HepG2 (cell line): ENCODE measurements around the gene DAZAP1. TPM values are rescaled to one million over a fixed set of nuclear protein-coding genes. Genes with fewer than 3 reads are reported as not detected.

Experiments used
- CENPT ChIP-seq: sonication (generic); formaldehyde crosslinking; IDR thresholded peaks from 2 replicates; pipeline ENCODE4 v1.8.0; 2022; ENCODE audit warnings: low read depth, mild to moderate bottlenecking, moderate library complexity, missing genetic modification reagents
- E2F5 ChIP-seq: sonication (generic); formaldehyde crosslinking; conservative IDR thresholded peaks from 2 replicates; pipeline ENCODE4 v1.4.0; 2020; ENCODE audit warnings: missing genetic modification reagents
- FIP1L1 ChIP-seq: fragments of 200-400 bp; formaldehyde crosslinking; IDR thresholded peaks from 2 replicates; pipeline ENCODE4 v1.6.1; 2018; ENCODE audit warnings: low read depth, mild to moderate bottlenecking, low read length, moderate library complexity, borderline replicate concordance; ENCODE audit not compliant: insufficient read depth
- GLMP ChIP-seq: sonication (generic); formaldehyde crosslinking; IDR thresholded peaks from 2 replicates; pipeline ENCODE4 v1.9.0; 2021; ENCODE audit warnings: missing genetic modification reagents, mild to moderate bottlenecking, borderline replicate concordance
- GTF2F1 ChIP-seq: fragments of 150-350 bp; IDR thresholded peaks from 2 replicates; pipeline ENCODE4 v1.6.1; 2014; ENCODE audit warnings: low read length
- HNRNPK ChIP-seq: fragments of 200-400 bp; formaldehyde crosslinking; IDR thresholded peaks from 2 replicates; pipeline ENCODE4 v1.6.1; 2018; ENCODE audit warnings: low read length, low read depth, moderate library complexity, mild to moderate bottlenecking; ENCODE audit not compliant: poor library complexity, severe bottlenecking
- KAT2B ChIP-seq: fragments of 150-350 bp; IDR thresholded peaks from 2 replicates; pipeline ENCODE4 v1.6.1; 2014; ENCODE audit warnings: low read depth, low read length, borderline replicate concordance
- KDM1A ChIP-seq: IDR thresholded peaks from 2 replicates; pipeline ENCODE4 v1.6.1; 2016; ENCODE audit warnings: missing compliant biosample characterization
- KLF15 ChIP-seq: sonication (generic); formaldehyde crosslinking; IDR thresholded peaks from 2 replicates; pipeline ENCODE4 v1.8.1; 2023; ENCODE audit warnings: borderline replicate concordance, mild to moderate bottlenecking, inconsistent platforms, missing genetic modification reagents, mixed read lengths
- MTA3 ChIP-seq: sonication (generic); formaldehyde crosslinking; IDR thresholded peaks from 2 replicates; pipeline ENCODE4 v1.4.0; 2020; ENCODE audit warnings: missing genetic modification reagents
- NBN ChIP-seq: fragments of 450-650 bp; conservative IDR thresholded peaks from 2 replicates; pipeline ENCODE4 v1.6.1; 2017
- PHF20 ChIP-seq: sonication (generic); formaldehyde crosslinking; IDR thresholded peaks from 2 replicates; pipeline ENCODE4 v1.5.0; 2020; ENCODE audit warnings: mild to moderate bottlenecking, missing genetic modification reagents
- POGZ ChIP-seq: sonication (generic); formaldehyde crosslinking; IDR thresholded peaks from 2 replicates; pipeline ENCODE4 v1.4.0; 2020; ENCODE audit warnings: mild to moderate bottlenecking, missing genetic modification reagents
- SATB2 ChIP-seq: sonication (generic); formaldehyde crosslinking; IDR thresholded peaks from 2 replicates; pipeline ENCODE4 v1.5.0; 2020; ENCODE audit warnings: missing genetic modification reagents
- SKI ChIP-seq: fragments of 450-650 bp; IDR thresholded peaks from one replicate; pipeline ENCODE4 v1.6.1; 2018; ENCODE audit warnings: mild to moderate bottlenecking; ENCODE audit not compliant: partially characterized antibody
- ZNF160 ChIP-seq: sonication (generic); formaldehyde crosslinking; IDR thresholded peaks from 2 replicates; pipeline ENCODE4 v1.8.0; 2022; ENCODE audit warnings: mild to moderate bottlenecking, inconsistent platforms, missing genetic modification reagents
- ZNF383 ChIP-seq: sonication (generic); formaldehyde crosslinking; IDR thresholded peaks from 2 replicates; pipeline ENCODE4 v1.4.0; 2020; ENCODE audit warnings: missing genetic modification reagents, mild to moderate bottlenecking, borderline replicate concordance
- ZNF775 ChIP-seq: sonication (generic); formaldehyde crosslinking; IDR thresholded peaks from 2 replicates; pipeline ENCODE4 v1.4.0; 2020; ENCODE audit warnings: missing genetic modification reagents, mild to moderate bottlenecking, moderate library complexity, borderline replicate concordance
- ZNF841 ChIP-seq: sonication (generic); formaldehyde crosslinking; IDR thresholded peaks from 2 replicates; pipeline ENCODE4 v1.8.1; 2023; ENCODE audit warnings: missing genetic modification reagents, borderline replicate concordance
- polyA plus RNA-seq, 8 experiments: library from polyadenylated mRNA; depleted of rRNA in 3 of 8; stranded (reverse) in 7 of 8; unstranded in 1 of 8; fragments of >200 nt; fragmentation: Illumina TruSeq in 4 of 8; extraction: Trizol in 4 of 8; gene quantifications; 2 replicates each; pipeline versions ENCODE4 v1.2.1 to v1.2.3, GENCODE V29; 2011 to 2016; ENCODE audit warnings: low read depth in 4 of 8, missing spikeins in 1 of 8, mixed read lengths in 1 of 8; ENCODE audit not compliant: insufficient read depth in 1 of 8
- total RNA-seq, 5 experiments: library from RNA; depleted of rRNA; stranded (reverse); fragments of >200 nt; fragmentation: Illumina TruSeq; extraction: Trizol; gene quantifications; 2 replicates each; pipeline ENCODE4 v1.2.3, GENCODE V29; 2016; ENCODE audit warnings: low read depth in 1 of 5
- TF ChIP-seq, protein P1 (sequence below): sonication (generic); formaldehyde crosslinking; IDR thresholded peaks from 2 replicates; pipeline ENCODE4 v1.4.0; 2020; ENCODE audit warnings: missing genetic modification reagents
- TF ChIP-seq, protein P2 (sequence below): IDR thresholded peaks from 2 replicates; pipeline ENCODE4 v1.6.1; 2016; ENCODE audit warnings: missing genetic modification reagents, missing compliant biosample characterization
- TF ChIP-seq, protein P3 (sequence below): IDR thresholded peaks from 2 replicates; pipeline ENCODE4 v1.6.1; 2016; ENCODE audit warnings: mild to moderate bottlenecking
- TF ChIP-seq, protein P4 (sequence below): sonication (generic); formaldehyde crosslinking; IDR thresholded peaks from 2 replicates; pipeline ENCODE4 v1.5.0; 2020; ENCODE audit warnings: mild to moderate bottlenecking, low read depth, missing genetic modification reagents, borderline replicate concordance

The DAZAP1 gene
- total and polyA plus RNA-seq, 2 of the 13 experiments (the other 11 are each of a cell fraction or from before 2014, with no cell fraction given): 63.3 to 79.2 TPM

GRCh38 chr19:1383312-1384084, 23.9 kb upstream of the DAZAP1 start, which contains the start of gene NDUFS7 (continued):
- peak; percentile 97 for TF ChIP-seq ZNF160
- TF ChIP-seq MTA3 (CRISPR knock-in tag): 0 out of 2 replicates have a peak, but pooled peaks have one; percentile 46
- TF ChIP-seq POGZ (CRISPR knock-in tag): peak; percentile 95
- TF ChIP-seq, protein P1, sequence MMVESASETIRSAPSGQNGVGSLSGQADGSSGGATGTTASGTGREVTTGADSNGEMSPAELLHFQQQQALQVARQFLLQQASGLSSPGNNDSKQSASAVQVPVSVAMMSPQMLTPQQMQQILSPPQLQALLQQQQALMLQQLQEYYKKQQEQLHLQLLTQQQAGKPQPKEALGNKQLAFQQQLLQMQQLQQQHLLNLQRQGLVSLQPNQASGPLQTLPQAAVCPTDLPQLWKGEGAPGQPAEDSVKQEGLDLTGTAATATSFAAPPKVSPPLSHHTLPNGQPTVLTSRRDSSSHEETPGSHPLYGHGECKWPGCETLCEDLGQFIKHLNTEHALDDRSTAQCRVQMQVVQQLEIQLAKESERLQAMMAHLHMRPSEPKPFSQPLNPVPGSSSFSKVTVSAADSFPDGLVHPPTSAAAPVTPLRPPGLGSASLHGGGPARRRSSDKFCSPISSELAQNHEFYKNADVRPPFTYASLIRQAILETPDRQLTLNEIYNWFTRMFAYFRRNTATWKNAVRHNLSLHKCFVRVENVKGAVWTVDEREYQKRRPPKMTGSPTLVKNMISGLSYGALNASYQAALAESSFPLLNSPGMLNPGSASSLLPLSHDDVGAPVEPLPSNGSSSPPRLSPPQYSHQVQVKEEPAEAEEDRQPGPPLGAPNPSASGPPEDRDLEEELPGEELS (CRISPR knock-in tag): peak; percentile 36; the same call in 1 of the 2 replicates
- peak; percentile 94 for TF ChIP-seq PHF20
- TF ChIP-seq, protein P2, sequence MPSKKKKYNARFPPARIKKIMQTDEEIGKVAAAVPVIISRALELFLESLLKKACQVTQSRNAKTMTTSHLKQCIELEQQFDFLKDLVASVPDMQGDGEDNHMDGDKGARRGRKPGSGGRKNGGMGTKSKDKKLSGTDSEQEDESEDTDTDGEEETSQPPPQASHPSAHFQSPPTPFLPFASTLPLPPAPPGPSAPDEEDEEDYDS: peak; percentile 85
- TF ChIP-seq SKI: peak; percentile 91
- peak; percentile 94; the same call in 1 of the 2 replicates for TF ChIP-seq ZNF775
- TF ChIP-seq CENPT (CRISPR knock-in tag): no peak; the same call in none of the 2 replicates
- peak; percentile 90 for TF ChIP-seq GTF2F1
- TF ChIP-seq ZNF383 (CRISPR knock-in tag): peak; percentile 88; the same call in 1 of the 2 replicates
- peak; percentile 23; the same call in 1 of the 2 replicates for TF ChIP-seq KLF15 (CRISPR knock-in tag)
- peak; percentile 92; the same call in 1 of the 2 replicates for TF ChIP-seq GLMP (CRISPR knock-in tag)
- TF ChIP-seq NBN: no peak
- TF ChIP-seq, protein P3, sequence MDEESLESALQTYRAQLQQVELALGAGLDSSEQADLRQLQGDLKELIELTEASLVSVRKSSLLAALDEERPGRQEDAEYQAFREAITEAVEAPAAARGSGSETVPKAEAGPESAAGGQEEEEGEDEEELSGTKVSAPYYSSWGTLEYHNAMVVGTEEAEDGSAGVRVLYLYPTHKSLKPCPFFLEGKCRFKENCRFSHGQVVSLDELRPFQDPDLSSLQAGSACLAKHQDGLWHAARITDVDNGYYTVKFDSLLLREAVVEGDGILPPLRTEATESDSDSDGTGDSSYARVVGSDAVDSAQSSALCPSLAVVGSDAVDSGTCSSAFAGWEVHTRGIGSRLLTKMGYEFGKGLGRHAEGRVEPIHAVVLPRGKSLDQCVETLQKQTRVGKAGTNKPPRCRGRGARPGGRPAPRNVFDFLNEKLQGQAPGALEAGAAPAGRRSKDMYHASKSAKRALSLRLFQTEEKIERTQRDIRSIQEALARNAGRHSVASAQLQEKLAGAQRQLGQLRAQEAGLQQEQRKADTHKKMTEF: peak; percentile 99
- no peak for TF ChIP-seq KAT2B
- peak; percentile 94; the same call in 1 of the 2 replicates for TF ChIP-seq FIP1L1
- TF ChIP-seq KDM1A (CRISPR knock-in tag): no peak; the same call in 1 of the 2 replicates
- TF ChIP-seq HNRNPK: peak; percentile 75
- 0 out of 2 replicates have a peak, but pooled peaks have one; percentile 86 for TF ChIP-seq SATB2 (CRISPR knock-in tag)
- TF ChIP-seq E2F5: peak; percentile 52; the same call in 1 of the 2 replicates
- TF ChIP-seq ZNF841 (CRISPR knock-in tag): peak; percentile 91
- TF ChIP-seq, protein P4, sequence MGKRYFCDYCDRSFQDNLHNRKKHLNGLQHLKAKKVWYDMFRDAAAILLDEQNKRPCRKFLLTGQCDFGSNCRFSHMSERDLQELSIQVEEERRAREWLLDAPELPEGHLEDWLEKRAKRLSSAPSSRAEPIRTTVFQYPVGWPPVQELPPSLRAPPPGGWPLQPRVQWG (CRISPR knock-in tag): 0 out of 2 replicates have a peak, but pooled peaks have one; percentile 37
